Cerebellar nuclear complex (tissue), 1 donor: ENCODE data around the gene STIM1.
A peak's percentile ranks its signal among the peaks of the same experiment; 100 is the strongest.
"Not testable (repeated sequence)": the region's sequence is repeated elsewhere in the genome, so short reads cannot be mapped to it uniquely, and the experiment has no call there.

Experiments used
- DNase-seq, 2 experiments: peaks; one replicate each; lab custom pipeline; 2025; lab: John Stamatoyannopoulos, UW

The STIM1 gene

DNA sequence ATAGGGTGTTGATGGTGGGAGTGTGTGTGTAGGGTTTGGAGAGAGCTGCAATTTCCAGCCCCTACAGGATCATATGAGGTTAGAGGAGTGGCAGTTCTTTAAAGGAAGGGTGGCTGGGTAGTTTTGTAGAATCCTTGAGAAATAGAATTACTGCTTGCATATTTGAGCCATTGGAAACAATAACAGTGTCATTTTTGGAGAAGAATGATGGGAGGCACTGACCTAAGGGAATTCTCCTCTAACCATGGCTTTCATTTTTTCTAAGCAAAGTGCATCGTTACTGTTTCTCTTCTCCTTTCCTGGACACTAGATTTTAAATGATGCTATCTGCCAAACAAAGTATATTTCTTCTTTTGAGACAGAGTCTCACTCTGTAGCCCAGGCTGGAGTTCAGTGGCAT lies 172.3 kb downstream of the STIM1 start:
- no peak for DNase-seq

DNA sequence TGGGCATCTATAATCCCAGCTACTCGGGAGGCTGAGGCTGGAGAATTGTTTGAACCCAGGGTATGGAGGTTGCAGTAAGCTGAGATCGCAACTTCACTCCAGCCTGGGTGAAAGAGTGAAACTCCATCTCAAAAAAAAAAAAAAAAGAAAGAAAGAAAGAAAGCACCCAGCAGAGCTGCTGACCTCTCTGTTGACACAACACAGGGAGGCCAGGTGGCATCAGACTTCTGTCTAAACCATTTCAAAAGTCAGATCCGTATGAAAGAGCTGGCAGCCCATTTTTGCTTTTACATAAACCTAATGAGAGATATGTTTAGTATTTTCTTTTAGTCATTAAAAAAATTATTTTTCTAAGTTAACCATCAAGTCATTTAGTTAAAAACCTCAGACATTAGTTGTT lies 174.7 kb downstream of the STIM1 start:
- no peak for DNase-seq

DNA sequence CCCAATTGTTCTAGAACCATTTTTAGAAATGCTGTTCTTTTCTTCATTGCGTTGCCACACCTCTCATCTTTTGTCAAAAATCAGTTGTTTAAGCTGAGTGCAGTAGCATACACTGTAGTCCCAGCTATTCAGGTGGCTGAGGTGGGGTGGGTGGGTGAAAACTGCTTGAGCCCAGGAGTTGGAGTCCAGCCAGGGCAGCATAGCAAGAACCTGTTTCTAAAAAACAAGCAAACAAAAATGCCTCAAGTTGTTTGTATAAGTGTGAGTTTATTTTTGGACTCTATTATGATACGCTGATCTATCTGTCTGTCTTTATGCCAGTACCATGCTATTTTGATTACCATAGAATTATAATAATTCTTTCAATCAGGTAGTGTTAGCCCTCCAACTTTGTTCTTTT lies 176.6 kb downstream of the STIM1 start:
- no peak for DNase-seq

DNA sequence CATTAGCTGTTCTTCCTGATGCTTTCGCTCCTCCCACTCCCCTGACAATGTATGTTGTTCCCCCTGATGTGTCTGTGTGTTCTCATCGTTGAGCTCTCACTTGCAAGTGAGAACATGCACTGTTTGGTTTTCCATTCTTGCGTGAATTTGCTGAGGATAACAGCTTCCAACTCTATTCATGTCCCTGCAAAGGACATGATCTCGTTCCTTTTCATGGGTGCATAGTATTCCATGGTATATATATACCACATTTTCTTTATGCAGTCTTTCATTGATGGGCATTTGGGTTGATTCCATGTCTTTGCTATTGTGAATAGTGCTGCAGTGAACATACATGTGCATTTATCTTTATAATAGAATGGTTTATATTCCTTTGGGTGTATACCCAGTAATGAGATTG lies 180.5 kb downstream of the STIM1 start:
- no peak for DNase-seq

DNA sequence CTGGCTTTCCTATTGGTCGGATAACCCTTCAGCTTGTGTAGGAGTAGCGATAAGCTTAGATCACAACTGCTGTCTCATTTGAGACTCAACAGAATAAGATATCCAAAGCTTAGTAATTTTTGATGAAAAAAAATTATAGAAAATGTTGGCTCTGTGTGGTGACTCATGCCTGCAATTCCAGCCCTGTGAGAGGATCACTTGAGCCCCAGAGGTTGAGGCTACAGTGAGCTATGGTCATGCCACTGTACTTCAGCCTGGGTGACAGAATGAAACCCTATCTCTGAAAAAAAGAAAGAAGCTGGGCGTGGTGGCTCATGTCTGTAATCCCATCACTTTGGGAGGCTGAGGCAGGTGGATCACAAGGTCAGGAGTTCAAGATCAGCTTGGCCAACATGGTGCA lies 183.5 kb downstream of the STIM1 start:
- no peak for DNase-seq

DNA sequence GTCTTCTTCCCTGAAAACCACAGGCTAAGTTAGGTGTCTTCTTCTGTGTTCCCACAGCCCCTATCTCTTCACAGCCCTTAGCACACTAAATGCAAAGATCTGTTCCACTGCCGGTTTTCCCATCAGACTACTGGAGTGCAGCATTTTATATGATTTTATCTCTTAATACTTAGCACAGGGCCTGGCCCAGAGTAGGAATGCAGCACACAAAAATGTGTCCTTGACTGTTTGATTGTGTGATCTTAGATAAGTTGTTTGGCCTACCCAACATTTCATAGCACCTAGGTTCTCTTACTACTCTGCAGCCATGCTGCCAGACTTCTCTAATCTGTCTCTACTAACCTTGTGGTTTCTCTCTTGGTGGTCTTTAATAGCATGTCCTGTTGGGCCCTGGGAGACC lies 185.0 kb downstream of the STIM1 start:
- no peak for DNase-seq

DNA sequence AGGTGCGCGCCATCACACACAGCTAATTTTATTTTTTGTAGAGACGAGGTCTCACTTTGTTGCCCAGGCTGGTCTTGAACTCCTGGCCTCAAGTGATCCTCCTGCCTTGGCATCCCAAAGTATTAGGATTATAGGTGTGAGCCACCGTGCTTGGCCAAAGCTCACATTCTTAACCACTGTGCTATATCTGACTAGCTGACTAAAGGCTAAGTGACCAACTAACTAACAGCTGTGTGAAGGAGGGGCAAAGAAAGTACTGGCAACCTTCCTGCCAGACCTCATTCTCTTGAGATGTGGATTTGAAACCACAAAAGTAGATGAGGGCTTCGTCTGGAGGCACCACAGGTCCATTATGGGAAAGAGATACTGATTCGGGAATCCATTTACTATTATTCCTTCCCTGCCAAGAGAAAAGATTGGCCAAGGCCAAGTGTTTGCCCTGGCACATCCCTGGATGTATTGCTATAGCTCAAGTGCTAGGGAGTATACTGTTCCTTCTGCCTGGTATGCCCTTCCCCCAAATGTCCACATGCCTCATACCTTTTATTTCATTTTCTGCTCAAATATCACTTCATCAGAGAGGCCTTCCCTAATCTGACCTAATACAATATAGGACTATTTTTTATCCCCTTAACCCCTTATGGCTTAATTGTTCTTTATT lies 186.4 kb downstream of the STIM1 start:
- DNase-seq, result no peak

DNA sequence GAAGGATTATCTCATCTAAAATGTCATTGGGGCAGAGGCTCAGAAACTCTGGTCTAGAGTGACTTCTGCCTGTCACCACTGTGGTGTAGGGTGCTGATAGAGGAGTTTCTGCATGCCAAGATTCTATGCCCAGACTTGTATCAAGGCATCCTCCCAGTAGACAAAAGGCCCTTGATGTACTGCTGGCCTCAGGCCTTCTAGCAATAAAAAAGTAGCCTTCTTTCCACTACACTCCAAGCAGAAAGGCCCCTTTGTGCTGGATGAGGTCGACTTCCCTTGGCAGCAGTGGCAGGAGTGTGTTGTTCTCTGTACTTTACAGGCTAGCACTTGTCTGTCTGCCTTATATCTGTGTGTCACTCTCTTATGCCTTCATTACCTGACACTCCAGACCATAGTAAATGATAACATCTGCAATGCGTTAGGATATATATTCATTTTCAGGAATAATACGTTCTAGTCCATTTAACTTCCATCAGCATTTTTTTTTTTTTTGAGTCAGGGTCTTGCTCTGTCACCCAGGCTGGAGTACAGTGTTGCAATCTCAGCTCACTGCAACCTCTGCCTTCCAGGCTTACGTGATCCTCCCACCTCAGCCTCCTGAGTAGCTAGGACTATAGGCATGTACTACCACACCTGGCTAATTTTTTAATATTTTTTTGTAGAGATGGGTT lies 189.6 kb downstream of the STIM1 start:
- DNase-seq, result no peak

DNA sequence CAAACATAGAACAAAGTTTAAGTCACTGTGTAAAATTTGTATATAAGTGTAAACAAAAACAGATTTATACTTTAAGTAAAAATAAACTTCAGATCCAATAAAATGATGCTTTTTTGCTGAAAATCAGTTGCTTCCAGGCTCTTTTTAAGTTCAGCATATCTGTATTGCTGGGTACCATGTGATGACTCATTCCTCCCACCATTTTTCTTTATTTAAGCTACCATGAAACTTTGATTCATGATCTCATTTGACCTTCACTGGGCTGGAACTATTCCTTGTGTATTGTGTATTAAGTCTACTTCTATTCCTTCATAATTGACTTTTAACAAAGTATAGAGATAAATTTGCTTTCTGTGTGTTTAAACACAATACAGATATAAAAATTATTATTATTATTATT lies 192.9 kb downstream of the STIM1 start:
- no peak for DNase-seq

DNA sequence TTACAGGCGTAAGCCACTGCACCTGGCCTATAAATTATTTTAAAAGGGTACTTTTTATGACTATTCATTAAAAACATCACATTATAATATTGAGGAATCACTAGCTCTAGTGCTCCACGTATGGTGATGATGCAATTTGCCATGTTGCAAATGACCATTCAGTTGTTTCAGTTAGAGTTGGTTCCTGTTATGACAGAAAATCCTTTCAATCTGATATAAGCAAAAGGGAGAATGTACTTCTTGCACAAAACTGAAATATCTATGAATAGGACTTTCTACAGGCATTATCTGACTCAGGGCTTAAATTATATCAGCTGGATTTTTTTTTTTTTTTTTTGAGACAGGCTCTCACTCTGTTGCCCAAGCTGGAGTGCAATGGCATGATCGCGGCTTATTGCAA lies 193.5 kb downstream of the STIM1 start:
- no peak for DNase-seq

DNA sequence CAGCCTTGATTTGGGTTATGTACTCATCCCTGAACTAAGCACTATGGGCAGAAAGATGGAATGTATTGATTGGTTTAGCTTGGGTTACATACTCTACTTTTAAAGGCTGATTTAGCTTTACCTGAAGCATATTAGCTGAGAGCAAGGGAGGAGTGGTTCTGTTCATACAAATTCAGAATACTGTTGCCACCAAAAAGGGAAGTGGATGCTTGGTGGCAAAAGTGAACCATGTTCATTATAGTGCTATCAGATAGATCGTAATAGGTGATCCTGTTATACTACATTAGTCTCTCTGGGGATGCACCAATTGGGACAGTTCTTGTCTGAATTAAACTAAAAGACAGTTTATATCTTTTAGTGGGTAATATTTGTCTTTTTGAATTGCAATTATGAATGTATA lies 194.7 kb downstream of the STIM1 start:
- DNase-seq, result no peak

DNA sequence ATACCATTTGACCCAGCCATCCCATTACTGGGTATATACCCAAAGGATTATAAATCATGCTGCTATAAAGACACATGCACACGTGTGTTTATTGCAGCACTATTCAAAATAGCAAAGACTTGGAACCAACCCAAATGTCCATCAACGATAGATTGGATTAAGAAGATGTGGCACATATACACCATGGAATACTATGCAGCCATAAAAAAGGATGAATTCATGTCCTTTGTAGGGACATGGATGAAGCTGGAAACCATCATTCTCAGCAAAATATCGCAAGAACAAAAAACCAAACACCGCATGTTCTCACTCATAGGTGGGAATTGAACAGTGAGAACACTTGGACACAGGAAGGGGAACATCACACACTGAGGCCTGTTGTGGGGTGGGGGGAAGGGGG lies 197.7 kb downstream of the STIM1 start:
- not testable (repeated sequence) for DNase-seq

DNA sequence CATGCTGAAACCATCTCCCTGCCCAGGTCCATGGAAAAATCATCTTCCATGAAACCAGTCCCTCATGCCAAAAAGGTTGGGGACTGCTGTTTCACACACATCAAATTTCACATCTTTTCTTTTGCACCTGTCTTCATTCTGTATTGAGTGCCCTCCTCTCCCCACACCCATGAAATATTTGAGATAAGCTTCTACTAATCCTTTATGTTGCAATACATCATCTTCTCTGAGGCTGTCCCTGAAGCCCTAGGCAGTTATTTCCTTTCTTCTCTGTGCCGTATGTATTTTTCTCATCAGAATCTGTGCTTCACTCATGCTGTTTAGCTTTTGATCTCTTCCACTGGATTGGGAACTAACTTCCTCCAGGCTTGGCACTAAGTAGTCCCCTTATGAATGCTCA lies 199.2 kb downstream of the STIM1 start:
- DNase-seq, result no peak

DNA sequence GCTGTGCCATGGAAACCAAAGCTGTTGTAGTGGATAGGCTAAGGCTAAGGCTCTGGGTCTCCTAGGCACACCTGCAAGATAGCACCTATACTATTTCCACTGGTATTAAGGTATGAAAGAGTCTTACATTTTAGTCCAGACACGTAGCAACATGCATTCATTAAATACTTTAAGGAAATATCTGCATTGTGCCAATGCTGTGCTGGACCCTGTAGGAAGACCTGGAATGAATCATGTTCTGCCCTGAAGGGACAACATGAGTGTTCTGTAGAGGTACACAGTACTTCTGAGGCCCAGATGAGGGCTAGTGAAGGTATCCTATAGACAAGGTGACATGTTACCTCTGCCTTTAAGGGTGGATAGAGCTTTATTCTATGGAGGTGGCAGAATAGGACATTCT lies 204.0 kb downstream of the STIM1 start:
- no peak for DNase-seq

DNA sequence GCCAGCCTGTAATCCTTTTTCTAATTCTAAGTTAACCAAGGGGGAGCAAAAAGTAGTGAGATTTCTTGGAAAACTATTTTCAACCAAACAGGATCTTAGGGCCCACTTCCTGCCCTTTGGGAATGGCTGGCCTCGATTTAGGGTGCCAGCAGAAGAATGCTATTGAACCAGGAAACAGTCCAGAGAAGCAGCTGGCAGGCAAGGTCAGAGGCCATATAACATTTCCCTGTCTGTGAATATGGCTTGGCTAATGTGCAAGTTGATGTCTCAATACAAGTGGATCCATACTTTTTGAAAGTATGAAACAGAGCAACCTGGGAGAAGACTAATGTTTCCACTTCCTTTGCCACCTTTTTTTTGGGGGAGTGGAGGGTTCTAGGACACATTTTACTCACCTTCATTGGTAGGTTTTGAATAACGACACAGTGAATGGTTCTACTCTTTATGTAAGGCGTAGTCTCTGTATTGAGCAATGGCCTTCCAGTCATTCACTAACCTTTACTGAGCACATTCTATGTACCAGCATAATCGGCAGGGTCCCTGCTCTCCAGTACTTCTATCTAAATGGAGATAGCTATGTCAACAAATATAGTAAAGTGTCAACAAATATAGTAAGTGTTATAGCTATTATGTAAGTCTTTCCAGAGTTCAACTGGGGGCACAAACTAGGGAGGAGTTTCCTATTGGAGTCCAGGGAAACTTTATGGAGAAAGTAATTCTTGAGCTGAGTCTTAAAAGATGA lies 204.9 kb downstream of the STIM1 start:
- no peak for DNase-seq

DNA sequence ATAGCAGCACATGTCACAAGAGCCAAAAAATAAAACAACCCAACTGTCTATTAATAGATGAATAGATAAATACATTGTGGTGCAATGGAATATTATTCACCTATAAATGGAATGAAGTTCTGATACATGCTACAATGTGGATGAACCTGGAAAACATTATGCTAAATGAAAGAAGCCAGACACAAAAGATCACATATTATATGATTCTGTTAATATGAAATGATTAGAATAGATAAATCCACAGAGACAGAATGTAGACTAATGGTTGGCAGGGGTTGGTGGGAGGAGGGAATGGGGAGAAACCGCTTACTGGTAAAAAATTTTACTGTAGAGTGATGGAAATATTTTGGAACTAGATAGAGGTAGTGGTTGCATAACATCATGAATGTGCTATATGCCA lies 206.2 kb downstream of the STIM1 start:
- no peak for DNase-seq

DNA sequence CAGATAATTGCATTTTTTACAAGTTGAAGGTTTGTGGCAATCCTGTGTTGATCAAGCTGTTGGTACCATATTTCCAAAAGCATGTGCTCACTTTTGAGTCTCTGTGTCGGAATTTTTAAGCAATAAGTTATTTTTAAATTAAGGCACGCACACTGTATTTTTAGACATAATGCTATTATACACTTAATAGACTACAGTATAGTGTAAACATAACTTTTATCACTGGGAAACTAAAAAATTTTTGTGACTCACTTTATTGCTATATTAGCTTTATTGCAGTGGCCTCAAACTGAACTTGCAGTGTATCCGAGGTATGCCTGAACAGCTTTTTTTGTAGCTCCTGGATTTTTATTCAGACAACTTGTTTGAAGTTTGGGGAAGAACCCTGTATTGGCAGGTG lies 207.9 kb downstream of the STIM1 start:
- no peak for DNase-seq

DNA sequence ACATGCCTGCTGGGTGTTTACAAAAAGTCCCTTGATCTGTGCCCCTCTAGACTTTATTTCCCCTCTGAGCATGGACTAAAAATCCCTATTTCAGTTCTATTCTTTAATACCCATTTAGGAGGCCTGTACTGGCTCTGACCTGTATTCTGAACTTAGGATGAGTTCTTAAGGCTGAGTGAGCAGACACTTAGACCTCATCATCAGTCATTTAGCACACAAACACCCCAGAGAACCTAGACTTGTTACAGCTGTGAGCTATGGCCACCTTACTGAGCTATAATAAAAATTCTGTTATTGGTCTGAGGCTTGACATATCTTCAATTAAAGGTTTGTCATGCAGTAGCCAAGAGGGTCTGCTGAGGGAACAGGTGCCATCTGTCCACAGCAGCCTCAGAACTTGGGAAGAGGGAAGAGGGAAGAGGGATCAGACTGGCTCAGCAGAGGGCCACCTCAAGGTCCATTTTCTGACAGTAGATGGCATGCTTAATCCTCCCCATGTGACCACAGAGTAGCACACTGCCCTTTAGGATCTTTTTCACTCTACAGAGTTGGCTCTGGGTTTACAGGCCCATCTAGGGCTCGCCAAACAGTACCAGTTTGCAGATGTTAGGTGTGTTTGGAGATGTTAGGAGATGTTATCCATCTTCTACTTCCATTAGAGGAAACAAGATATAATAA lies 209.0 kb downstream of the STIM1 start:
- no peak for DNase-seq

DNA sequence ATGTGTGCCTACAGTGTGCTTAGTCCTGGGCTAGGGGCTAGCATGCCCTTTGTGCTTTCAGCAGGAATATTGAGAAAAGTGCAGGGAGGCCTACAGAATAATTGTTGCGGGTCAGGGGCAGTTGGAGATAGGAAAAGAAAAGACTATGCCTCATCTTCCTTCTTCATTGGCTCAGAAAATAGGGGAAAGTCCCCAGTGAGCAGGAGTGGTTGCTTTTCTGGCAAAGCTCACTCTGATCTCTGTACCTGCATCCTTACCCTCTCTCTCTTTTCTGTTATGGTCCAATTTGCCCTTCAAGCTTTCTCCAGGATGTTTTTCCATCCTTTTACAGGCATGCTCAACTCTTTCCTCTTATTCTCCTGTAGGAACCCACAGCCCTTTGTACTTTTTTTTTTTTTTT lies 209.6 kb downstream of the STIM1 start:
- DNase-seq, result no peak

DNA sequence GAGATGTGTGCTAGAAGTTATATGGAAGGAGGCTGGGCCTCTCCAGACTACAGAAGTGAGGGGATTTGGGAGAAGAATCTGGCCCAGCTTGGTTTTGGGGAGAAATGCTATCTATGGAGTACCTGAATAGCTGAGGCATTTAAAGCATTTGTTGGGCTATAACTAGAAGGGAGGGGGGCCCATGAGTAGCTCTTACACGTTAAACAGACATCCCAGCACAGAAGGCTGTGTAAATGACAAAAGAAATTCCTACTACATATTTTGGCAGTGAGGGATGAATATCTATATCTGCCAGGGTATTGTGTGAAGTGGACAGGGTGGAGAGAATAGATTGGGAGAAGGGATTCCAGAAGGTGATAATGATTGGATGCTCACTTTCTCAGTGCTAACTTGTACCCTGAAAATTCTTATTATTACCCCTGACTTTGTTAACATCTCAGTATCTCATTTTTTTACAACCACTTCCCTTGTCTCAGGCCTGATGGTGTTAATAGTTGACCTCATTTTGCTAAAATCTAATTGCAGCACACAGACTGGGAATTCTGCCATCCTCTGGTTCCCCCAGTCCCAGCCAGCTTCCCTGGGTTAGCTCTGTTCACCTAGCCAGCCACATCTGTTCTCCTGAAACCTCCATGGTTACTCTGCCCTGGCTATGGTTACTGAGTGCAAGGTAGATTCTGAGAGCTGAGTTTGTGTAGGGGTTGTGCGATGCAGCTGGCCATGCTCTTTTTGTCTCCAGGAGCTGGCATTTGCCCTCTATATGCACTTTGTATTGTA lies 210.3 kb downstream of the STIM1 start:
- peak in 1 of 2 experiments; percentile 4 for DNase-seq

DNA sequence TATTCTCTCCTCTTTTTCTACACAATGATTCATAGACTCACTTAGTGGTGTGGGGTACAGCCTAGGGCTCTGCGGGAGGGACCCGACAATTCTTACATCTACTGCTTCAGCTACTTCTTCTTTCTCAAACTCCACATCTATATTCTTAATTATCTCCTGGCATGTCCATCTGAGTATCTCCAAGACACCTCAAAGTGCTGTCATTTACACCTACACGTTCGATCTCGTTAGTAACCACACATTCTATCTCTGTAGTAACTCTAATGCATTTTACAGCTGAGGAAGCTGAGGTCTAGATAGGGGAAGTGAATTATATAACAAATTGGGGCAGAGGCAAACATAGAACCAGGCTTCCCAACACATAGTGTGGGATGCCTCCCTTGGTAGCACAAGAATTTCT lies 211.4 kb downstream of the STIM1 start:
- no peak for DNase-seq

DNA sequence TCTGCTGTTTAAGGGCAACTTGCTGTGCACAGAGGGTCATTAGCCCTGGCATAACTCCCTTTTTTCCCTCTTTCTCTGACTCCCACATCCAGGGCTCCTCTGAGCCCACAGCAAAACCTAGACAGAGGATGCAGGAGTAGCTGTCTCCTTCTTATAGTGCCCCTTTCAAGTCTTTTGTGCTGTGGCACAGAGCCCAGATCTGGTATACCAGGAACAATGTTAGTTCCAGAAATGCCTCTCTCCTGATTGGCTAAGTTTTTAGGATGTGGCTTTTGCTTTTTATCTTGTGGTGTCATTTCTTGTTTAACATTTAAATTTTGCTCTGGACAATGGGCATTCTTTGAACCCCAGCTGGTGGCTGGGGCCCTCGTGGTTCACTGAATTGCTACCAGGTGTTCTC lies 213.5 kb downstream of the STIM1 start:
- no peak for DNase-seq
